Dermis microvascular lymphatic vessel endothelial cell (primary cell): ENCODE results near the gene CILP2. TPM values are rescaled to one million over a fixed set of nuclear protein-coding genes. Genes with fewer than 3 reads are reported as not detected.
A peak's percentile ranks its signal among the peaks of the same experiment; 100 is the strongest.

Experiments used
- DNase-seq, 2 donors: peaks; one replicate each; pipeline versions ENCODE4 v3.0.0 to v3.0.0-alpha.2; 2010; ENCODE audit warnings: low read depth in 2 of 2
- total RNA-seq: library from RNA; depleted of rRNA; stranded (reverse); fragments of >200 nt; gene quantifications from 2 replicates; pipeline ENCODE4 v1.2.1, GENCODE V29; 2014

Gene CILP2
- total RNA-seq, 1 donor from 2014 or later: under 0.01 TPM

- DNase-seq: no peak
Measured at GRCh38 chr19:19504754-19505668, 33.1 kb upstream of the CILP2 start.

- no peak for DNase-seq
Measured at GRCh38 chr19:19505669-19506326, 32.3 kb upstream of the CILP2 start.

GRCh38 chr19:19506592-19506991, 31.5 kb upstream of the CILP2 start:
- DNase-seq: no peak

- DNase-seq: no peak
Measured at GRCh38 chr19:19507354-19507753, 30.7 kb upstream of the CILP2 start.

- no peak for DNase-seq
Measured at GRCh38 chr19:19508217-19508616, 29.8 kb upstream of the CILP2 start.

- no peak for DNase-seq
Measured at GRCh38 chr19:19510432-19510831, 27.6 kb upstream of the CILP2 start.

GRCh38 chr19:19513682-19514081, 24.4 kb upstream of the CILP2 start:
- no peak for DNase-seq

- DNase-seq: peak; percentile 65 to 66
Measured at GRCh38 chr19:19514215-19514657, 23.8 kb upstream of the CILP2 start.

GRCh38 chr19:19514881-19515641, 23.0 kb upstream of the CILP2 start, which contains the start of gene TSSK6:
Gene TSSK6, minus strand, starts transcription at chr19:19515548. Its CDS starts 121 bp downstream, at chr19:19515427.
- DNase-seq: no peak

- DNase-seq: peak; percentile 86 to 93
Measured at GRCh38 chr19:19515642-19516519, 22.2 kb upstream of the CILP2 start, which contains the start of gene NDUFA13. Gene NDUFA13, plus strand, starts transcription at chr19:19516225. Its CDS starts 14 bp downstream, at chr19:19516239.

GRCh38 chr19:19517235-19517619, 20.8 kb upstream of the CILP2 start:
- DNase-seq: no peak

- no peak for DNase-seq
Measured at GRCh38 chr19:19520989-19521388, 17.1 kb upstream of the CILP2 start.

GRCh38 chr19:19523177-19523576, 14.9 kb upstream of the CILP2 start:
- DNase-seq: no peak

GRCh38 chr19:19524053-19524452, 14.0 kb upstream of the CILP2 start:
- no peak for DNase-seq

GRCh38 chr19:19525611-19526380, 12.3 kb upstream of the CILP2 start:
- no peak for DNase-seq

- no peak for DNase-seq
Measured at GRCh38 chr19:19526581-19527370, 11.3 kb upstream of the CILP2 start.

GRCh38 chr19:19527371-19527656, 10.8 kb upstream of the CILP2 start:
- no peak for DNase-seq

- DNase-seq: no peak
Measured at GRCh38 chr19:19527674-19528625, 10.1 kb upstream of the CILP2 start.
